Lower leg skin (tissue), 3 donors: Measurements from ENCODE around the gene POU5F1.

Experiments
- CTCF ChIP-seq, 3 donors: fragments of 450-650 bp; IDR thresholded peaks; one replicate each; pipeline ENCODE4 v1.5.1; 2016; ENCODE audit warnings: antibody characterized with exemption in 3 of 3, mild to moderate bottlenecking in 3 of 3, moderate library complexity in 2 of 3
- POLR2A ChIP-seq, 2 donors: fragments of 450-650 bp; IDR thresholded peaks; one replicate each; pipeline ENCODE4 v1.6.1; 2016 to 2017; ENCODE audit warnings: antibody characterized with exemption in 2 of 2, mild to moderate bottlenecking in 1 of 2, moderate library complexity in 1 of 2

DNA sequence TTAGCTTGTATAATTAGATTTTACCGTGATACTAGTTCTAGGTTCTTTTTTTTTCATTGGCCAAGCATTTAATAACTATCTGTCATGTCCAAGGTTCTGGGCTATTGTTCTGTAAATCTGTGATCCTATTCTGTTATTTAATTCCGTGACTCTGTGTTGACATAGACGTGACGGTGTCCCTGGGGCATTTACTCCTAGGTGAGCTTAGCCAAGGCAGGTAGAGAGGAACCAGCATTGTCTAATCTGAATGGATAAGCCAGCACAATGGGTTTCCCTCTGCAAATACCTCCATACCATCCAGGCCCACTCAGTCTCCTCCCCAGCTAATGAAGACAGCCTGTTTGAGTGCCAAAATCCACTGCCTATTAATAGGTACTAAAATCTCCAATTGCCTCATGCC lies 41.4 kb downstream of the POU5F1 start:
- TF ChIP-seq POLR2A (IDR thresholded peaks at IDR 0.05), result no peak
- no peak for TF ChIP-seq CTCF (IDR thresholded peaks at IDR 0.05)
